ENCODE results near the gene GOLGA8J. TPM values are rescaled to one million over a fixed set of nuclear protein-coding genes. Genes with fewer than 3 reads are reported as not detected.
"Not testable (repeated sequence)": the region's sequence is repeated elsewhere in the genome, so short reads cannot be mapped to it uniquely, and the experiment has no call there.

The GOLGA8J gene
- total and polyA plus RNA-seq, 4 donors = 0.06 to 0.25 TPM; not detected in 2

DNA sequence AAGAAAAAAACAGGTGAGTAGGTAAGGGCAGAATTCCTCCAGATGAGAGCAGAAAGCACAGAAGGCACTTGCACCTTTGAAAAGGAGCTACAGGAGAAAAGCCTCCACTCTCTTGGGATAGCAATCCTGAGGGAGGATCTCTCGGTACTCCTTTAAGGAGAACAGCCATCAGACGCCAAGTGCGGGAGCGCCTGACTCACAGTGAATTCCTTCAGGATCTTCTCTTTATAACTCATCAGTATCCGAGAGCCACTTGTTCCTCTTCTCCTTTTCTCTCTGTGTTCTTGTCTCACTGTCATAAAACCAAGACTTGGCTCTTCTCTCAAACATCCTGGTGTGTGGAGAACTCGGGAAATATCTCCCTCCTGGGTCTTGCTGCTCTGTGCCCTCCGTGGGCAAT lies 10.1 kb upstream of the GOLGA8J start:
- H3K4me1 ChIP-seq (ENCODE audit: control insufficient read depth in 4 of 4, insufficient read depth in 4 of 4, low read length in 3 of 4) = peaks cover 0 to 5% (median 2%) of the 10 kb centered on the region in 4 donors
- H3K9me3 ChIP-seq (ENCODE audit: control insufficient read depth in 4 of 4, low read length in 3 of 4) = no peaks in the 10 kb centered on the region
- no peak overlapping the region for H3K9ac ChIP-seq (ENCODE audit: low read depth in 1 of 2, low read length in 2 of 2)
- 76% methylated on average over 7 of the region's 7 CpGs for WGBS
- no peak overlapping the region for H3K4me3 ChIP-seq (ENCODE audit: low read depth in 1 of 3, low read length in 3 of 3)
- DNase-seq (ENCODE audit: low spot score) = no peak
- no peak overlapping the region for H3K27ac ChIP-seq (ENCODE audit: low read depth in 1 of 2, low read length in 2 of 2)
- TF ChIP-seq FOXA2 (IDR thresholded peaks at IDR 0.05) = no peak
- TF ChIP-seq CTCF (IDR thresholded peaks at IDR 0.05; ENCODE audit: low read depth, low read length, missing input control) = no peak
- TF ChIP-seq, protein P1, sequence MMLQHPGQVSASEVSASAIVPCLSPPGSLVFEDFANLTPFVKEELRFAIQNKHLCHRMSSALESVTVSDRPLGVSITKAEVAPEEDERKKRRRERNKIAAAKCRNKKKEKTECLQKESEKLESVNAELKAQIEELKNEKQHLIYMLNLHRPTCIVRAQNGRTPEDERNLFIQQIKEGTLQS (IDR thresholded peaks at IDR 0.05) = no peak
- no peaks in the 10 kb centered on the region for H3K27me3 ChIP-seq (ENCODE audit: control insufficient read depth in 4 of 4, insufficient read depth in 4 of 4, low read length in 3 of 4)
- no peaks in the 10 kb centered on the region for H3K36me3 ChIP-seq (ENCODE audit: control insufficient read depth in 4 of 4, insufficient read depth in 3 of 4, low read depth in 1 of 4, low read length in 3 of 4)

DNA sequence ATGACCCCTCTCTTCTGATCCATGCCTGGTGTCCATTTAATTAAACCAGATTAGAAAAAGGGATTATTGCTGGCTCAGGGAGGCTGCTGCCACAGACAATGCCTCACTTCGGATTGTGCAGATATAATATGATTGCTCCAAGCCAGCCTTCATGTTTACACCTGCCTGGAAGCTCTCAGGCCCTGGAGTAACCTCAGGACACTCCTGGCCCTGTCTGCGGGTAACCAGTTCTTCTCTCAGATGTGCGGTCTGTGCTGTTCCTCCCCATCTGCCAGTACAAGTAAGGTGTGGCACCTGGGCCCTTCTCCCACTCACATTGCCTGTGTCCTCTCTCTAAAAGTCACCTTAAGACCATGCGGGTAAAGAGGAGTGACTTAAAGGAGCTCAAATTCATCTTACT lies 8.8 kb upstream of the GOLGA8J start:
- peaks cover 0 to 5% (median 2%) of the 10 kb centered on the region in 4 donors for H3K4me1 ChIP-seq (ENCODE audit: control insufficient read depth in 4 of 4, insufficient read depth in 4 of 4, low read length in 3 of 4)
- H3K4me3 ChIP-seq (ENCODE audit: low read depth in 1 of 3, low read length in 3 of 3) = no peak overlapping the region
- no peaks in the 10 kb centered on the region for H3K9me3 ChIP-seq (ENCODE audit: control insufficient read depth in 4 of 4, low read length in 3 of 4)
- H3K9ac ChIP-seq (ENCODE audit: low read depth in 1 of 2, low read length in 2 of 2) = no peak overlapping the region
- no peak overlapping the region for H3K27ac ChIP-seq (ENCODE audit: low read depth in 1 of 2, low read length in 2 of 2)
- no peak for TF ChIP-seq HNF4A (conservative IDR thresholded peaks at IDR 0.05)
- TF ChIP-seq TAF1 (conservative IDR thresholded peaks at IDR 0.05) = no peak
- no peak for TF ChIP-seq NR2F2 (IDR thresholded peaks at IDR 0.05)
- TF ChIP-seq, protein P2, sequence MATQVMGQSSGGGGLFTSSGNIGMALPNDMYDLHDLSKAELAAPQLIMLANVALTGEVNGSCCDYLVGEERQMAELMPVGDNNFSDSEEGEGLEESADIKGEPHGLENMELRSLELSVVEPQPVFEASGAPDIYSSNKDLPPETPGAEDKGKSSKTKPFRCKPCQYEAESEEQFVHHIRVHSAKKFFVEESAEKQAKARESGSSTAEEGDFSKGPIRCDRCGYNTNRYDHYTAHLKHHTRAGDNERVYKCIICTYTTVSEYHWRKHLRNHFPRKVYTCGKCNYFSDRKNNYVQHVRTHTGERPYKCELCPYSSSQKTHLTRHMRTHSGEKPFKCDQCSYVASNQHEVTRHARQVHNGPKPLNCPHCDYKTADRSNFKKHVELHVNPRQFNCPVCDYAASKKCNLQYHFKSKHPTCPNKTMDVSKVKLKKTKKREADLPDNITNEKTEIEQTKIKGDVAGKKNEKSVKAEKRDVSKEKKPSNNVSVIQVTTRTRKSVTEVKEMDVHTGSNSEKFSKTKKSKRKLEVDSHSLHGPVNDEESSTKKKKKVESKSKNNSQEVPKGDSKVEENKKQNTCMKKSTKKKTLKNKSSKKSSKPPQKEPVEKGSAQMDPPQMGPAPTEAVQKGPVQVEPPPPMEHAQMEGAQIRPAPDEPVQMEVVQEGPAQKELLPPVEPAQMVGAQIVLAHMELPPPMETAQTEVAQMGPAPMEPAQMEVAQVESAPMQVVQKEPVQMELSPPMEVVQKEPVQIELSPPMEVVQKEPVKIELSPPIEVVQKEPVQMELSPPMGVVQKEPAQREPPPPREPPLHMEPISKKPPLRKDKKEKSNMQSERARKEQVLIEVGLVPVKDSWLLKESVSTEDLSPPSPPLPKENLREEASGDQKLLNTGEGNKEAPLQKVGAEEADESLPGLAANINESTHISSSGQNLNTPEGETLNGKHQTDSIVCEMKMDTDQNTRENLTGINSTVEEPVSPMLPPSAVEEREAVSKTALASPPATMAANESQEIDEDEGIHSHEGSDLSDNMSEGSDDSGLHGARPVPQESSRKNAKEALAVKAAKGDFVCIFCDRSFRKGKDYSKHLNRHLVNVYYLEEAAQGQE (IDR thresholded peaks at IDR 0.05) = no peak
- TF ChIP-seq, protein P1 (IDR thresholded peaks at IDR 0.05) = no peak
- no peak for TF ChIP-seq YY1 (IDR thresholded peaks at IDR 0.05)
- no peak for TF ChIP-seq MAX (IDR thresholded peaks at IDR 0.05)
- no peak for TF ChIP-seq RXRA (IDR thresholded peaks at IDR 0.05)
- no peak for TF ChIP-seq RAD21 (IDR thresholded peaks at IDR 0.05)
- no peak for TF ChIP-seq HNF4G (IDR thresholded peaks at IDR 0.05)
- no peak for TF ChIP-seq EGR1 (IDR thresholded peaks at IDR 0.05; ENCODE audit: low read depth in 2 of 2)
- no peak for TF ChIP-seq GABPA (IDR thresholded peaks at IDR 0.05 in 1 of 2, conservative IDR thresholded peaks at IDR 0.05 in 1 of 2)
- no peak for TF ChIP-seq JUND (IDR thresholded peaks at IDR 0.05)
- no peak for TF ChIP-seq SP1 (IDR thresholded peaks at IDR 0.05)
- TF ChIP-seq FOXA2 (IDR thresholded peaks at IDR 0.05) = no peak
- TF ChIP-seq, protein P3, sequence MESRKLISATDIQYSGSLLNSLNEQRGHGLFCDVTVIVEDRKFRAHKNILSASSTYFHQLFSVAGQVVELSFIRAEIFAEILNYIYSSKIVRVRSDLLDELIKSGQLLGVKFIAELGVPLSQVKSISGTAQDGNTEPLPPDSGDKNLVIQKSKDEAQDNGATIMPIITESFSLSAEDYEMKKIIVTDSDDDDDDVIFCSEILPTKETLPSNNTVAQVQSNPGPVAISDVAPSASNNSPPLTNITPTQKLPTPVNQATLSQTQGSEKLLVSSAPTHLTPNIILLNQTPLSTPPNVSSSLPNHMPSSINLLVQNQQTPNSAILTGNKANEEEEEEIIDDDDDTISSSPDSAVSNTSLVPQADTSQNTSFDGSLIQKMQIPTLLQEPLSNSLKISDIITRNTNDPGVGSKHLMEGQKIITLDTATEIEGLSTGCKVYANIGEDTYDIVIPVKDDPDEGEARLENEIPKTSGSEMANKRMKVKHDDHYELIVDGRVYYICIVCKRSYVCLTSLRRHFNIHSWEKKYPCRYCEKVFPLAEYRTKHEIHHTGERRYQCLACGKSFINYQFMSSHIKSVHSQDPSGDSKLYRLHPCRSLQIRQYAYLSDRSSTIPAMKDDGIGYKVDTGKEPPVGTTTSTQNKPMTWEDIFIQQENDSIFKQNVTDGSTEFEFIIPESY (IDR thresholded peaks at IDR 0.05) = no peak
- TF ChIP-seq FOXA1 (IDR thresholded peaks at IDR 0.05) = no peak
- H3K36me3 ChIP-seq (ENCODE audit: control insufficient read depth in 4 of 4, insufficient read depth in 3 of 4, low read depth in 1 of 4, low read length in 3 of 4) = no peaks in the 10 kb centered on the region
- no peak for DNase-seq (ENCODE audit: low spot score)
- WGBS = 81% methylated on average over 4 of the region's 4 CpGs
- no peaks in the 10 kb centered on the region for H3K27me3 ChIP-seq (ENCODE audit: control insufficient read depth in 4 of 4, insufficient read depth in 4 of 4, low read length in 3 of 4)

GRCh38 chr15:30080816-30081215 lies 1.9 kb upstream of the GOLGA8J start:
- 85% methylated on average over 5 of the region's 5 CpGs for WGBS
- not testable (repeated sequence) for H3K36me3 ChIP-seq (ENCODE audit: control insufficient read depth in 4 of 4, insufficient read depth in 3 of 4, low read depth in 1 of 4, low read length in 3 of 4); H3K9ac ChIP-seq (ENCODE audit: low read depth in 1 of 2, low read length in 2 of 2); H3K27me3 ChIP-seq (ENCODE audit: control insufficient read depth in 4 of 4, insufficient read depth in 4 of 4, low read length in 3 of 4); H3K4me1 ChIP-seq (ENCODE audit: control insufficient read depth in 4 of 4, insufficient read depth in 4 of 4, low read length in 3 of 4); H3K9me3 ChIP-seq (ENCODE audit: control insufficient read depth in 4 of 4, low read length in 3 of 4); H3K27ac ChIP-seq (ENCODE audit: low read depth in 1 of 2, low read length in 2 of 2); DNase-seq (ENCODE audit: low spot score); H3K4me3 ChIP-seq (ENCODE audit: low read depth in 1 of 3, low read length in 3 of 3)

GRCh38 chr15:30097827-30098226 lies 15.1 kb downstream of the GOLGA8J start:
- H3K9me3 ChIP-seq (ENCODE audit: control insufficient read depth in 4 of 4, low read length in 3 of 4); H3K27me3 ChIP-seq (ENCODE audit: control insufficient read depth in 4 of 4, insufficient read depth in 4 of 4, low read length in 3 of 4); H3K9ac ChIP-seq (ENCODE audit: low read depth in 1 of 2, low read length in 2 of 2); H3K4me1 ChIP-seq (ENCODE audit: control insufficient read depth in 4 of 4, insufficient read depth in 4 of 4, low read length in 3 of 4); H3K4me3 ChIP-seq (ENCODE audit: low read depth in 1 of 3, low read length in 3 of 3); H3K27ac ChIP-seq (ENCODE audit: low read depth in 1 of 2, low read length in 2 of 2); H3K36me3 ChIP-seq (ENCODE audit: control insufficient read depth in 4 of 4, insufficient read depth in 3 of 4, low read depth in 1 of 4, low read length in 3 of 4); DNase-seq (ENCODE audit: low spot score): not testable (repeated sequence)
- no CpG with 5 or more reads among the region's 8 CpGs for whole genome bisulfite sequencing

Data from liver (tissue), 9 donors.